ENCODE data around the gene KLC1. TPM values are rescaled to one million over a fixed set of nuclear protein-coding genes. Genes with fewer than 3 reads are reported as not detected.

KLC1 gene
- total and polyA plus RNA-seq, 4 donors, result 22.9 to 131 (median 46.0) TPM

- H3K27ac ChIP-seq (ENCODE audit: low read depth in 1 of 2, low read length in 2 of 2), result no peak overlapping the region
- no peak overlapping the region for H3K4me3 ChIP-seq (ENCODE audit: low read depth in 1 of 3, low read length in 3 of 3)
- TF ChIP-seq MAX (IDR thresholded peaks at IDR 0.05), result no peak
- TF ChIP-seq JUND (IDR thresholded peaks at IDR 0.05), result no peak
- no peak for TF ChIP-seq HNF4G (IDR thresholded peaks at IDR 0.05)
- TF ChIP-seq FOXA2 (IDR thresholded peaks at IDR 0.05), result no peak
- TF ChIP-seq HNF4A (conservative IDR thresholded peaks at IDR 0.05), result no peak
- TF ChIP-seq NR2F2 (IDR thresholded peaks at IDR 0.05), result no peak
- no peaks in the 10 kb centered on the region for H3K9me3 ChIP-seq (ENCODE audit: control insufficient read depth in 4 of 4, low read length in 3 of 4)
- H3K36me3 ChIP-seq (ENCODE audit: control insufficient read depth in 4 of 4, insufficient read depth in 3 of 4, low read depth in 1 of 4, low read length in 3 of 4), result peaks cover 0 to 5% (median 0%) of the 10 kb centered on the region in 4 donors
- peaks cover 0 to 20% (median 9%) of the 10 kb centered on the region in 4 donors for H3K4me1 ChIP-seq (ENCODE audit: control insufficient read depth in 4 of 4, insufficient read depth in 4 of 4, low read length in 3 of 4)
- H3K9ac ChIP-seq (ENCODE audit: low read depth in 1 of 2, low read length in 2 of 2), result no peak overlapping the region
- 91% methylated on average over 26 of the region's 26 CpGs for WGBS
- no peak for DNase-seq (ENCODE audit: low spot score)
- H3K27me3 ChIP-seq (ENCODE audit: control insufficient read depth in 4 of 4, insufficient read depth in 4 of 4, low read length in 3 of 4), result no peaks in the 10 kb centered on the region
Measured at GRCh38 chr14:103721334-103722120, 92.5 kb downstream of the KLC1 start.

- Histone ChIP-seq H3K9me3 (ENCODE audit: control insufficient read depth in 4 of 4, low read length in 3 of 4) (no peaks in the 10 kb centered on the region), H3K27ac (ENCODE audit: low read depth in 1 of 2, low read length in 2 of 2) (no peak overlapping the region), H3K9ac (ENCODE audit: low read depth in 1 of 2, low read length in 2 of 2) (no peak overlapping the region), H3K4me3 (ENCODE audit: low read depth in 1 of 3, low read length in 3 of 3) (no peak overlapping the region), H3K36me3 (ENCODE audit: control insufficient read depth in 4 of 4, insufficient read depth in 3 of 4, low read depth in 1 of 4, low read length in 3 of 4) (peaks cover 0 to 5% (median 2%) of the 10 kb centered on the region in 4 donors), H3K4me1 (ENCODE audit: control insufficient read depth in 4 of 4, insufficient read depth in 4 of 4, low read length in 3 of 4) (peaks cover 0 to 11% (median 5%) of the 10 kb centered on the region in 4 donors), H3K27me3 (ENCODE audit: control insufficient read depth in 4 of 4, insufficient read depth in 4 of 4, low read length in 3 of 4) (no peaks in the 10 kb centered on the region)
- TF ChIP-seq FOXA2 (IDR thresholded peaks at IDR 0.05) (no peak), REST (IDR thresholded peaks at IDR 0.05) (no peak)
- no peak for DNase-seq (ENCODE audit: low spot score)
- 93% methylated on average over 7 of the region's 7 CpGs for WGBS
Measured at GRCh38 chr14:103723748-103724081, 94.7 kb downstream of the KLC1 start.

GRCh38 chr14:103724116-103724515 is 95.1 kb downstream of the KLC1 start:
- Histone ChIP-seq H3K9ac (ENCODE audit: low read depth in 1 of 2, low read length in 2 of 2) (no peak overlapping the region), H3K27me3 (ENCODE audit: control insufficient read depth in 4 of 4, insufficient read depth in 4 of 4, low read length in 3 of 4) (no peaks in the 10 kb centered on the region), H3K9me3 (ENCODE audit: control insufficient read depth in 4 of 4, low read length in 3 of 4) (no peaks in the 10 kb centered on the region), H3K27ac (ENCODE audit: low read depth in 1 of 2, low read length in 2 of 2) (no peak overlapping the region), H3K4me3 (ENCODE audit: low read depth in 1 of 3, low read length in 3 of 3) (no peak overlapping the region), H3K36me3 (ENCODE audit: control insufficient read depth in 4 of 4, insufficient read depth in 3 of 4, low read depth in 1 of 4, low read length in 3 of 4) (peaks cover 0 to 9% (median 4%) of the 10 kb centered on the region in 4 donors), H3K4me1 (ENCODE audit: control insufficient read depth in 4 of 4, insufficient read depth in 4 of 4, low read length in 3 of 4) (peaks cover 0 to 11% (median 5%) of the 10 kb centered on the region in 4 donors)
- DNase-seq (ENCODE audit: low spot score), result peak; percentile 89
- no peak for TF ChIP-seq REST (IDR thresholded peaks at IDR 0.05)
- TF ChIP-seq FOXA2 (IDR thresholded peaks at IDR 0.05), result no peak
- TF ChIP-seq CTCF (IDR thresholded peaks at IDR 0.05; ENCODE audit: low read depth, low read length, missing input control), result no peak
- WGBS, result 66% methylated on average over 20 of the region's 20 CpGs

Data from liver (tissue), 9 donors.